ENCODE data around the gene CYBB. TPM values are rescaled to one million over a fixed set of nuclear protein-coding genes. Genes with fewer than 3 reads are reported as not detected.
"Not testable (repeated sequence)": the region's sequence is repeated elsewhere in the genome, so short reads cannot be mapped to it uniquely, and the experiment has no call there.

Gene CYBB
- polyA plus RNA-seq (2014; cell fraction: cytosol; rRNA removed), result not detected in 2 replicates
- not detected in 2 replicates for polyA plus RNA-seq (2014; cell fraction: nucleus; rRNA removed)

GRCh38 chrX:37779857-37780256 lies at the start of gene CYBB:
Gene CYBB, plus strand, starts transcription at chrX:37780059. Its CDS starts 19 bp downstream, at chrX:37780078.
- no peak for DNase-seq (ENCODE audit: low spot score)

GRCh38 chrX:37745354-37745753 lies 34.5 kb upstream of the CYBB start:
- peak; percentile 41 for DNase-seq (ENCODE audit: low spot score)

- no peak for DNase-seq (ENCODE audit: low spot score)
These were observed 34.0 kb upstream of the CYBB start for GRCh38 chrX:37745835-37746217.

GRCh38 chrX:37746218-37746941 lies 33.5 kb upstream of the CYBB start:
- no peak for DNase-seq (ENCODE audit: low spot score)

- no peak for DNase-seq (ENCODE audit: low spot score)
These were observed 32.9 kb upstream of the CYBB start for GRCh38 chrX:37746951-37747350.

- no peak for DNase-seq (ENCODE audit: low spot score)
These were observed 27.6 kb upstream of the CYBB start for GRCh38 chrX:37752281-37752680.

- no peak for DNase-seq (ENCODE audit: low spot score)
These were observed 26.9 kb upstream of the CYBB start for GRCh38 chrX:37752936-37753335.

GRCh38 chrX:37753384-37753783 lies 26.5 kb upstream of the CYBB start:
- DNase-seq (ENCODE audit: low spot score), result no peak

GRCh38 chrX:37754516-37754915 lies 25.3 kb upstream of the CYBB start:
- DNase-seq (ENCODE audit: low spot score), result no peak

- DNase-seq (ENCODE audit: low spot score), result no peak
These were observed 24.8 kb upstream of the CYBB start for GRCh38 chrX:37755025-37755424.

GRCh38 chrX:37757082-37757481 lies 22.8 kb upstream of the CYBB start:
- DNase-seq (ENCODE audit: low spot score), result no peak

- DNase-seq (ENCODE audit: low spot score), result no peak
These were observed 20.5 kb upstream of the CYBB start for GRCh38 chrX:37759351-37759750.

- no peak for DNase-seq (ENCODE audit: low spot score)
These were observed 19.9 kb upstream of the CYBB start for GRCh38 chrX:37759878-37760418.

GRCh38 chrX:37763400-37763799 lies 16.5 kb upstream of the CYBB start:
- no peak for DNase-seq (ENCODE audit: low spot score)

GRCh38 chrX:37765507-37765906 lies 14.4 kb upstream of the CYBB start:
- DNase-seq (ENCODE audit: low spot score), result no peak

GRCh38 chrX:37767430-37767829 lies 12.4 kb upstream of the CYBB start:
- DNase-seq (ENCODE audit: low spot score), result no peak

GRCh38 chrX:37768866-37769265 lies 11.0 kb upstream of the CYBB start:
- DNase-seq (ENCODE audit: low spot score), result not testable (repeated sequence)

GRCh38 chrX:37776283-37776986 lies 3.4 kb upstream of the CYBB start:
- DNase-seq (ENCODE audit: low spot score), result no peak

- no peak for DNase-seq (ENCODE audit: low spot score)
These were observed 2.9 kb upstream of the CYBB start for GRCh38 chrX:37776987-37777325.

GRCh38 chrX:37781081-37781480 lies 1.2 kb downstream of the CYBB start:
- no peak for DNase-seq (ENCODE audit: low spot score)

- no peak for DNase-seq (ENCODE audit: low spot score)
These were observed 2.0 kb downstream of the CYBB start for GRCh38 chrX:37781814-37782213.

GRCh38 chrX:37782359-37782758 lies 2.5 kb downstream of the CYBB start:
- DNase-seq (ENCODE audit: low spot score), result no peak

GRCh38 chrX:37783305-37783704 lies 3.4 kb downstream of the CYBB start:
- DNase-seq (ENCODE audit: low spot score), result no peak
